AG20443 (cell line): ENCODE measurements around the gene GLRA2.
A peak's percentile ranks its signal among the peaks of the same experiment; 100 is the strongest.

ENCODE experiments used
- DNase-seq: peaks from one replicate; pipeline ENCODE4 v3.0.0; 2012; ENCODE audit warnings: low spot score, mixed read lengths

GLRA2 gene

DNA sequence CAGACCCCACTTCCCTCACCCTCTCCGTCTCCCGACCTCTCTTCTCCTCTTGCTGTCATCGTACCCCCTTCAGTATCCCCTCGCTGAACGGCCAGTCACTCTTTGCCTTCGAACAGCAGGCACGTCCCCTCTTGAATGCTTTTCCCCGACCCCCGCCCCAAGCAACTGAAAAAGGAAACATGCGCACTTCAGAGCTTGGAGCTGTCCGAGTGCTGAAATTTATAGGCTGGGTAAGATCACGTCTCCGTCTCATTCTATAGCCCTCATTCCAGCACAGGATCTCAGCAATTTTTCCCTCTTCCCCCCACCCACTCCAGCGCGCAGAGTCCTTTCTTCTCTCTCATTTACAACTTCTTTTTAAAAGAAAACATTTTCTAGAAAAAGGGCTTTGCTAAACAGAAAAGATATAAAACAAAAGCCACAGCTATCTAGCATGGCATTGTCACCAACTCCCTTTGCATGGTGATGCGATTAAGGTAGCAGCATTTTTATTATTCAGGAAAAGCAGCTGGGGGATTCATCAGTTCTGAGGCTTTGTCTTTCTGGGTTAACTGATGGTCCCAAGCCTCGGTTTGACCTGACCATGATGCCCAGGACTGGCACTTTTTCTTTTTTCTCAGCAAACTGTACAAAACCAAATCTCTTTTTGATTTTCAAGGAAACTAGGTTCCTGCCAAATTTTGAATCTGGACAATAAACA, at the start of gene GLRA2:
TSS of gene GLRA2 (plus strand) at position 247 of the 700 bp plus-strand sequence. CDS start 522 bp downstream, outside the sequence.
- peak; percentile 25 for DNase-seq

DNA sequence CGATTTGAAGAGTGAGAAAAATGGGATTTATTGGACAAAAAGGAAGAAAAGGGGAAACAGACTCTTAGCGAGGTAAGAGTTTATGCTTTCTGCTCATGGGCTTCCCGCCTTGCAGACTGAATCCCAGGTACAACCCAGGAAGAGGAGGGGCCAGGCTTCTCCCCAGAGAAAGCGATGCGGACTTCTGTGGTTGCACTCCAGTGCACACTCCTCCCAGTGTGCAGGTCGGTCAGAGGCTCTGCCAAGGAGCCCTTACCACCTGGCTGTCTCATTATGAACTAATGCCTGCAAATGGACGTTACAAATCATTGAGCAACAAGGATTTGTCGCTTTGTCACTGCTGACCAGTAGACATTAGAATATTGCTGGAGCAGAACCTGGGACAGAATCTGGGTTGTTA, 39.9 kb upstream of the GLRA2 start:
- no peak for DNase-seq

DNA sequence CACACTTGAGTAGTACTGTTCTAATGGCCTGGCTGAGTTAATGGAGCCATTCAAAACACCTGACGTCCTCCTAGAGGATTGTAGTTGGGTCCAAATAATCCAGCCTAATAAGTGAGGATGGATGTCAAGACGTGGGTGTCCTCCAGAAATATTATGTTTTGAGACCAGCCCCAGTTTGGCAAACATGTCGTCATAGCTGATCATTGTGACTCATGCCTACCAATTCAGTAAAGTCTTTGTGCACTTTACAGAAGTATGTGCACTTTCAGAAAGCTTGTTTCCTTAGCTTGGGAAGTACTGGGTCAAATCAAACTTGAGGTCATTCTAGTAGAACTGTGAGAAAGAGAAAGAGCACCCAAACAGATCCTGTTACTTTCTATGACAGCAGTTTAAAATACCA, 37.6 kb upstream of the GLRA2 start:
- no peak for DNase-seq

DNA sequence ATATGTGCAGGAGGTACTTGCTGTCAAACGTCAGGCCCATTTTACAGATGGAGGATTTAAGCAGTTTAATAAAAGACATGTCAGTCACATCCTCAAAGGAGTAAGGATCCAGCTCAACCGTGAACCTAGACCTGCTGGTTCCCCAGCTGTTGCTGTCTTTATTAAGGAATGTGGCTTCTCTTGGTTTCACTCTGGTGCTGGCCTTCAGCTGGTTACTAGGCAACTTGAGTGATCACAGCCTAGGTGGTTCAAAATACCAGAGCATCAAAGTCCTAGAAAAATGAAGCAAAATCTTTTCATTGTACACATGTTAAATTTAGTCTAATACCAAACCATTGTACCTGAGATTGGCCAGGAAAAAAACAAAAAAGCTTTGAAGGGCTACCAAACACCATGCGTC, 32.7 kb upstream of the GLRA2 start:
- DNase-seq: peak; percentile 9

DNA sequence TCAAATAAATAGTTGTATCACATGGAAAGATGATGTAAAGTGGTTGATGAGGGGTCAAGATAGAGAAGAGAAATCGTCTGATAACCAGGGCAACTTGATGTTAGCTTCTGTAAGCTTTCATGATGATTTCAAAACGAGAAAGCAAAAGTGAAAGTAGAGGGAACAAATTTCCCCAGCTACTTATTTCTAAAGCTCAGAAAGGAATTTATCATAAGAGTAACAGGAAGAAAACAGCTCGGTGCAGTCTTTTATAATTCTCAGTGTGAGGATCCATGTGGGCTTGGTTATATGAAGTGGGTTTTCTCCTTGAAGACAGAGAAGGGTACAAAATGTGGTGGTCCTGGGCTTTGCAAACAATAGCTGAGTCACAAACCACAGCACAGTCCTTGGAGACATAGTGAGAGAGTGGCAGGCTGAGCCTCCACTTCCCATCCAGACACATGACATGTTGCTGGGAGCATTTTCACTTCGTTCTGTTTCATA, 32.1 kb upstream of the GLRA2 start:
- DNase-seq: peak; percentile 9

DNA sequence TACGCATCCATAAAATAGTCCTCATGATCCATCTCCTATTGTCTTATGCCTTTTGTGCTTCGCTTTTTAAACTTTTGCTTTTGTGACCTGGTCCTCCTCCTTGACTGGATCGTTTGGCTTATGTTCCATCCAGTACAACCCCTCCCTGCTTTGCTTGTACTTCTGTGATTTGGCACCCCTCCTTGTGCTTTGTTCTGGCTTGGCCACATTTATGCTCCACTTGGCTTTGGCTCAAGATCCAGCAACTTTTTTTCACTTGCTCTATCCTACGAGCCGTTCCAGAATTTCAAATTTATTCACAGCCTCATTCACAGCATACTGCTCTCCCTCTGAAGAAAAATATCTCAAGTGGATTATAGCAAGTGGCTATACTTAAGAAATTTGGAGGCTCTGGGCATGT, 28.0 kb upstream of the GLRA2 start:
- DNase-seq: no peak

DNA sequence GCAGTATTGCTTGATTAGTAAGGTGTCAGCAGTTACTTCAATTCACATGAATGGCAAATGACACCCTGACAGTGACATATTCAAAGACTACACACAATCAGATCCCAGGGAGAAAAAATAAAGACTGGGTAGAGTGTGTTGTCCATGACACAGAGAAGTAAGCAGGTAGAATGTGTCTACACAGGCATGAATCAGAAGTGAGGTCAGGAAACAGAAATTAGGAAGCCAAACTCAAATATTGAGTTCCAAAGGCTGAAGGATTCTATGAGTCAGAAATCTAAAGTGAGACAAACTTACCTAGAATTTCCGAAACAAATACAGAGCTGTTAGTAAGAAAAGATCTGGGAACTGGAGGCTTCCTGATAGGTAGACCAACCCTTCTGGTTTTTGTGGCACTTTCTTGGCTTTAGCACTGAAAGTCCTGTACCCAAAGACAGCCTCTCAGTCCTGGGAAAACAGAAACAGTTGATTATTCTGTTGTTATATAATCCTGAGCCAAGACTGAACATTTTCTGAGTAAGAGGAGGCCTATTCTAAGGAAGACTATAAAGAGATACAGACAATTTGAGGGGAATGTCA, 24.3 kb upstream of the GLRA2 start:
- DNase-seq: no peak

DNA sequence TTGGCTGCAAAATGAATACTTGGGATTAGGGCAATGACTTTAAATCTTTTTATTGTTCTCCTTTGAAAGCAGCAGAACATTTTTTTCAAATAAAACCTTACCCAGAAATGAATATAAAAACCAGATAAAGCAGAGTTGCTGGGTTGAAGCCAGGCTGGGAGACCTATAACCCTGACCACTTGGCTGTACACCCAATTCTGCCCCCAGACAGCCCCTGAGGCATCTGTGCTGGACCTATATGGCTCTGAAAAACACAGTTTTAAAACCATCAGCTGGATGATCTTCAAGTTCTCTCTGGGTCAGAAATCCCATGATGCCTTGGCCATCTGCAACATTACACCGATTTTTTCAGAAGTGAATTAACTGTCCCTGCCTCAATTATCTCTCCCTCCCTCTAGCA, 23.7 kb upstream of the GLRA2 start:
- no peak for DNase-seq

DNA sequence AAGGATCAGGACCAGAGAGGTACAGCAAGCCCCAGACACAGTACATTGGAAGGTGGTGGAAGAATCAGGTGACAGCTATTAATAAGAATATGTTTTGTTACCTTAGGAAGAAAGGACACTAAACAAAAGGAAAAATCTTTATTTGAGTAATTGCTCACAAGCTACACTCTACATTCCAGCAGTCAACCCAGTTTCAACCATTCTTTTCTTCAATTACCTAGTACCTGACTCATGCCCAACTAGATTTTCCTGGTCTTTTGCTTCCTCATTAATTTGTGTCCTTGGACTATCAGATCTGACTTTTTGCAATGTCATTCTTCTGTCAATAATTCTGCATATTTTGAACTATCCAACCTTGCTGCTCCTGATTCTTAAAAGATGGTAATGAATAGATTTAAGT, 22.5 kb upstream of the GLRA2 start:
- no peak for DNase-seq

DNA sequence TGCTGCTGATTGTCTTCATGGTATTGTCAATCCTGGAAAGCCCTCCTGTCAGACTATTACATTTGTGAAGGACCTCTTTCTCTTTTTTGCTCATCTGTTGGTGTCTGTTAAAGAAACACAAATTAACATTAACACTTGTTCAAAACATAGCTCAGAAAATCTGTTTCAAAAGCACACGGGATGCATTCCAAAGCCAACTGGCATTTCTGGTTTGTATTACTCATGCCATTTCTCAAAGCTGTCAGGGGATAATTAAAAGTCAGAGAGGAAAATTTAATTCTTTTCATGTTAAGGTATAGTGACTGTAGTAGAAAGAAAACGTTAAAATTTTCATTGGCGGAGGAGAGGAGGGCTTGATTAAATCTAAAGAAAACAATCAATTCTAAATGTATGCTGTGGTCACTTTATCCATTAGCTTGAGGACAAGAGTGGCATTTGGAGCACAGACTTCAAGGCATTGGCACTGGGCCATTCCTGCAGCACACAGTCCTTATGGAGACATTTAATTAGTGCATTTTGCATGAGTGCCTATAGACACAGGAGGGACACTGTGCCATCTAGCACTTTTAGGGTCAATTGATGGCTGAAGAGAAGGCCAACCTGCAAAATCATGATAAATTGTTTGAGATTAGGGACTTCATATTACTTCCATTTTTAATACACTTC, 21.2 kb upstream of the GLRA2 start:
- no peak for DNase-seq

DNA sequence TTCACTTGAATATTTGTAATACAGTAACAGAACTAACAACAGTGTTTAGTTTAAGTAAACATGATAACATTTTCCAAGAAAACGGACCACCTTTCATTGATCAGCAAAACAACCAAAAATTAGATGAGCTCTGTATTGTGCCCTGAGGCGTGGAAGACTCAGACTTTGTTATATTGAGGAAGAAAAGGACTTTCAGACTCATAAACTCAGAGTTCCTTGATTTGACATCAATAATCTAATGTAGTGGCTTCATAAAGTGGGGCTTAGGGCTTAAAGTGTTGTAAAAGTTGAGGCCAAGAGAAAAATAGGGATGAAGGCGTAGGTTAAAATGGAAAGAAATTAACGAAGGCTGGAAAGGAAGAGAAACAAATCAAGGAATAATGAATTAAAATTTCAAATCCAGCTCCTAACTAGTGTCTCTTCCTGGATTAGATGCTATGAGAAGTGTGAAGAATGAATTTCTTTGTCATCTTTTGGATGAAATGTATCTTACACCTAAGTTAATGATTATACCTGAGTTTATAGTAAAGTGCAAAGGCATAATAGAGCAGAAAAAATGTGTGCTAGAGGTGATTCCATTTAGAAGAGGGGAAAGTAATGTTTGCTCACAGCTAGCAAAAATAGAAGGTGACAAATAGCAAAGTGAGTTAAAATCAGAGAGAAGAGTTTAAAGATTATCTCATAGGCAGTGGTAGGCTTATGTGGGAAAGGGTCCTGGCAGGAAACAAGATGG, 19.8 kb upstream of the GLRA2 start:
- DNase-seq: no peak

DNA sequence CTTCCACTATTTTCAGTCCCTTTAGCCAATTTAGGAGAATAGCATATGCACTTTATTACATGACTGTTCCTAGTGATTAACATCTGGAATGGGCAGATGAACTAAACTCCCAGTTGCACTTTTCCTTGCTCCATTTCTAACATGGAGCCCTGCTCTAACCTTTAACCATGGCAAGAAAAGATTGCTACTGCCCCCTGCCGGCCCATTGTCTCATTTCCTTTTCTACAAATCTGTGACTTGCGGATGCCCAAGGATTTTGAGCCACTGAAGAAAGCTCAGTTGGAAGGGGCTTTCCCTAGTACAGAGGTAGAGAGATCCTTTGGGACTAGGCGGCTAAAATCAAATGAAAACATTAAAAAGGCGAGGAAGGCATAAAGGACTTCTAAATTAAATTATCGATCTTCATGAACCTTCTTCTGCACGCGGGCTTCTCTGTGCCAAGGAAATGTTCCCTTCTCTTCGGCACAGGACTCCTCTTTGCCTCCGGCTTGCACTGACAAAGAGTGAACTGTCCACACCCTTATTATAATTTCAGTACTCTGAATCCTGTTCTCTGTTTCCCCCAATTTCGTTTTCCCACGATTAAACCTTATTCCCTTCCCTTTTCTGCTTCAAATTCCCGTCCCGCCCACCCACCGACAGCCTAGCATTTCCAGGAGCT, 577 bp upstream of the GLRA2 start:
- DNase-seq: peak; percentile 22

DNA sequence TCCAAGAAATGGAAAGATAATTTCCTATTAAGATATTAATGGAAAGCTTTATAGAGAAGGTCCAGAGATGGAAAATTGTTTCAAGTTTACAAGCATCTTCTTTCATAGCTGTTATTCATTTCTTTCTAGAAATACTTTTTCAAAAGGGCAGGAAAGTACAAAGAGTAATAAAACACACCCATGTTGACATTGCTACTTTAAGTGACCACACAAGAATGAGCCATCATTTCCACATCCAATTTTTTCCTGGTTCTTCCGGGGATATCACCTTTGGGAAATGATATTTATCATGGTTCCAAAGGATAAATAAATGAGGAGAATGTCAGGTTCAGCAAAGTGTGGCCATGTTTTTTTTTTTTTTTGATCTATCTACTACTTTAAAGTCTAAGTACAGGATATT, 4.5 kb downstream of the GLRA2 start:
- DNase-seq: no peak

DNA sequence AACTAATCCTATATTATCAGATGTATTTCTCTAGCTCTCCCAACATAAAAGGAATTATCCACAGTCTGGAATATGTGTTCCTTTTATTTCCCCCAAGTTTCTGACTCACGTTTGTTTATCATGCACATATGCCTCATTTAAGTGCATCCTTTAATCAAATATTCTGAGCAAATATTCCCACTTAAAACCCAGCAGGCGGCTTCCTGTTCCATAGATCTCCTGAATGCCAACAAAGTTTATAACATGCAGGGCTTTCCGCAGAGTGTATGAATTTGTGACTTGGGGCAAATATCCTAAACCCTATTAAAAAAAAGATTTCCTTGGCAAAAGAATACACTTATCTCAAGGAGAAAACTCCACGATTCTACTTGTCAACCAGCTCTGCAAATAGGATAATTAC, 16.9 kb downstream of the GLRA2 start:
- no peak for DNase-seq

DNA sequence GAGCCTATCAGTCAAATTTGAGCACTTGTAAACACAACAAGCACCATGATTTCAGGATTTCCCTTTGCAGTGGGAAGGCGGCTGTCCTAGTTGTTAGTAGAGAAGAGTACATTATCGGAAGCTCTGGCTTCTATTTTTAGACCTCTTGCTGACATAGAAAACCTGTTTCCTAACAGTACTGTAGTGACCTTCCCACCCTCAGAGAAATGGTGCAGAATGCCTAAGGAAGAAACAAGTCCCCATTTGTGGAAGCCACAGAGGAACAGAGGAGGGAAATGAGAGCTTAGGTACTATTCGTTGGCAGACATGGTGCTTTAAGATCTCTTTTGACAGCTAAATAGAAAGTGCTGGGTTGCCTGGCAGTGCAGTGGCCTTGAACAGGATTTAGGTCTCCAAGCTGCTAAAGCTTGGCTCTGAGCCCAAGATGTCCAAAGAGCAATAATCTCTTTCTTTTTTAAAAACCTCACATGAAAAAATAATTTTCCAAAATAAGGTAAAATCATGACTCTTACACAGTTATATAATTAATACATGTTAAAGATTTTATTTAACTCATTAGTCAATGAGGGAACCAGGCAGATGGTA, 24.9 kb downstream of the GLRA2 start:
- DNase-seq: no peak

DNA sequence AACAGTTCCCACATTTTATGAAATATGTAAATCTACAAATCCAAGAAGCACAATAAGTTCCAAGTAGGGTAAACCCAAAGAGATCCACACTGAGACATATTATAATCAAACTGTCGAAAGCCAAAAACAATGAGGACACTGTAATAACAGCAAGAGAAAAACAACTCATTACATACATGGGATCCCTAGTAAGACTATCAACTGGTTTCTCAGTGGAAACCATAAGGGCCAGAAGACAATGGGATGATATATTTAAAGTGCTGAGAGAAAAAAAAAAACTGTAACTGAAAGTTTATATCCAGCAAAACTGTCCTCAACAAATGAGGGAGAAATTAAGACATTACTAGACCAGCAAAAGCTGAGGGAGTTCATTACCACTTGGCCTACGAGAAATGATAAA, 34.7 kb downstream of the GLRA2 start:
- DNase-seq: no peak

DNA sequence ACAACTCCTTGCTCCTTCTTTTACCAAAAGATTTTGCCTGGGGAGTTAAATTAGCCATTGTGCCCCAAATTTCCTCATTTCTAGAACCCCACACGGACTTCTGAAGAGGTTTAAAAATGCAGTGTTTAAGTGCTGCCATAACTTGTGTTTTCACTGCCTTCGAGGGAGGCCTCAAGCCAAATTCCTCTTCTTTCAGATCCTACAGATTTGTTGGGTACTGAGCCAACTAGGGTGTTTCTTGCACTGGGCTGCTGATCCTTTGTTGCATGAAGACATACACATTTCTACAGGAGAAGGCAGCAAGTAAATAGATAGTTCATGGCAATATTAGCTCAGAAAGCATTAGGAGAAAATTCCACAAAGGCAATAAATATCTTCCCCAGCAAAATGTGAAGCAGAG, 43.8 kb downstream of the GLRA2 start:
- DNase-seq: no peak

DNA sequence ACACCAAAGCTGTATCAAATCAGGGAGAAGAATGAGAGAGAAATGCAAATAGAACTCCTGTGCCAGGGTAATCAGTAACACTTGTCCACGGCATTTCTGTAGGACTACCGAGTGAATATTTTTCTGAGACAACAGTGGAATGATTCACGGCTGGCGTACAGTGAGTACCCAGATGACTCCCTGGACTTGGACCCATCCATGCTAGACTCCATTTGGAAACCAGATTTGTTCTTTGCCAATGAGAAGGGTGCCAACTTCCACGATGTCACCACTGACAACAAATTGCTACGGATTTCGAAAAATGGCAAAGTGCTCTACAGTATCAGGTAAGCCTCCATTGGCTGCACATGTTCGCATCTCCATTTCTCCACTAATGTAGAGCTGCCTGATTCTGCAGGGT, 51.7 kb downstream of the GLRA2 start:
- DNase-seq: no peak

DNA sequence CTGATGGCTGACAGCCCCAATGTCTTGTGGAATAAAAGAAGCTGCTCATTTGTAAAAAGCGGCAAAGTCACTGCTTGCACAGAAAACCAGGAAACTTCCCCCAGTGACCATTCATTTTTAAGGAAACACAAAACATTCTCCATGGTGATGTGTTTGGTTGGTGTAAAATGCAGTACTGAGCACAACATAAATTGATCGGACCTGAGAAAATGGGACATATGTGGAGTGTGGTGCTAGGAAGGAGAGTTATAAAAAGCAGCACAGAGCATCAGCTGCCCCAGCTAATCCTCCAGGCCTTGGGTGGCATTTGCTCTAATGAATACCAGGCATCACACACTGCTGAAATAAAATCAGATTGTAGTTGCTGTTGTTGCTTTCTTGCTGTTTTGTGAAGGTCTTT, 55.2 kb downstream of the GLRA2 start:
- DNase-seq: no peak

DNA sequence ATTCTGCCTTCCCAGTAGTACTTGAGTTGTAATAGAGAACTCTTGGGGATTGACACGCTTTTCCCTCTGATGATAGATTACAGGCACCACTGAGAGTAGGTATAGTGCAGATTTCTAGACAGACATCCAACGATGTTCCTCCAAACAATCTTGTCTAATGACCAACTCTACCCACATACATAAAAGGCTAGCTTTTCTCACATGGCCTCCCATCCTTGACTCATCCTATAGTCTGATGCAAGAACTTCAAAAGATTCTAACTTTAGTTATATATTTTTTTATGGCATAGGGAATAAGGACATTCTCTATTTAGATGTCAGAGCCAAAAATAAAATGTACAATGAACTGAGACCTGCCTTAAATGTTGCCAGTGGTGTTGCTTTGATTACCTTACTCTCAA, 60.9 kb downstream of the GLRA2 start:
- DNase-seq: no peak

DNA sequence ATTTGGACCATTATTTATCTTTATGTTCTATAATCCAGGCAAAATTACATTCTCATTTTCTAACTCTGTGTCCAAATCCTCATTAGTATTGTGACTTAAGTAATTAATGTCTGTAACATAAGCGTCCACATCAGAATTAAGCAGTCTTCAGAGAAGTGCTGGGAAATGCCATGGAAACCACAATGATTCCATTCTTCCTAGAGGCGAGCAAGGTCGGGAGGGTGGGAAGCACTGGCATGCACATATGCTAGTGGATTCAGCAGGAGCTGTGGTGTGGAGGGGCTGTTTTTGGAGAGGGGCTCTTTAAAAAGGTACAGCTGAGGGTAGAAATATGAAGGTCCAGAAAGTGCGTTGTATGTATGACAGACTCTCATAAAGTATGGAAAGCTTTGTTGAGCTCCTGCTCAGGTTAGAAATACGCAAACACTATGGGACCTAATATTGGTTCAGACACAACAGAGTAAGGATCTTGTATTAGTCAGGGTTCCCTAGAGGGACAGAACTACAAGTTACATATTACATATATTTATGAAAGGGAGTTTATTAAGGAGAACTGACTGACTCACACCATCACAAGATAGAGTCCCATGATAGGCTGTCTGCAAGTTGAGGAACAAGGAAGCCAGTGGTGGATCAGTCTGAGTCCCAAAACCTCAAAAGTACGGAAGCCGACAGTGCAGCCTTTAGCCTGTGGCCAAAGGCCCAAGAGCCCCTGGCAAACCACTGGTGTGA, 61.5 kb downstream of the GLRA2 start:
- no peak for DNase-seq
